RWPE2 (cell line): Measurements from ENCODE around the gene DGLUCY.
"Not testable (repeated sequence)": the region's sequence is repeated elsewhere in the genome, so short reads cannot be mapped to it uniquely, and the experiment has no call there.

Experiments used
- ATAC-seq: fragments of 200-7000 bp; cut with Tn5 transposase; 3 replicates; pipeline ENCODE4 v1.9.1; 2021; ENCODE audit warnings: low read depth
- DNase-seq: peaks from one replicate; pipeline ENCODE4 v3.0.0-alpha.2; 2020; ENCODE audit warnings: low spot score
- H3K27ac ChIP-seq: fragments of 450-650 bp; 2 replicates; pipeline ENCODE4 v1.5.1; 2017; ENCODE audit warnings: mild to moderate bottlenecking; ENCODE audit not compliant: poor library complexity, severe bottlenecking
- H3K27me3 ChIP-seq: fragments of 250-450 bp; sonication (Bioruptor Pico); 2 replicates; pipeline ENCODE4 v1.5.1; 2021; ENCODE audit warnings: mild to moderate bottlenecking, moderate library complexity; ENCODE audit not compliant: insufficient read depth, poor library complexity, severe bottlenecking
- H3K36me3 ChIP-seq: fragments of 250-450 bp; sonication (Bioruptor Pico); 2 replicates; pipeline ENCODE4 v1.5.1; 2020; ENCODE audit warnings: low read depth, mild to moderate bottlenecking, moderate library complexity
- H3K4me1 ChIP-seq: fragments of 250-450 bp; sonication (Bioruptor Pico); 2 replicates; pipeline ENCODE4 v1.5.1; 2021; ENCODE audit warnings: mild to moderate bottlenecking, moderate library complexity; ENCODE audit not compliant: insufficient read depth, poor library complexity, severe bottlenecking
- H3K4me3 ChIP-seq: fragments of 250-450 bp; sonication (Bioruptor Pico); 2 replicates; pipeline ENCODE4 v1.5.1; 2021; ENCODE audit warnings: mild to moderate bottlenecking, moderate library complexity; ENCODE audit not compliant: severe bottlenecking
- H3K9me3 ChIP-seq: fragments of 250-450 bp; sonication (Bioruptor Pico); 2 replicates; pipeline ENCODE4 v1.5.1; 2021; ENCODE audit warnings: mild to moderate bottlenecking, moderate library complexity; ENCODE audit not compliant: severe bottlenecking
- TF ChIP-seq, protein P1 (sequence below): fragments of 450-650 bp; IDR thresholded peaks from one replicate; pipeline ENCODE4 v1.5.1; 2017; ENCODE audit warnings: mild to moderate bottlenecking, moderate library complexity; ENCODE audit not compliant: poor library complexity, severe bottlenecking

The DGLUCY gene

GRCh38 chr14:91094772-91095171 lies 19.1 kb upstream of the DGLUCY start:
- Histone ChIP-seq H3K9me3 (no peaks in the 10 kb centered on the region), H3K4me3 (no peak overlapping the region), H3K4me1 (peaks cover 6% of the 10 kb centered on the region), H3K36me3 (no peaks in the 10 kb centered on the region), H3K27ac (no peak overlapping the region), H3K27me3 (no peaks in the 10 kb centered on the region)
- TF ChIP-seq, protein P1, sequence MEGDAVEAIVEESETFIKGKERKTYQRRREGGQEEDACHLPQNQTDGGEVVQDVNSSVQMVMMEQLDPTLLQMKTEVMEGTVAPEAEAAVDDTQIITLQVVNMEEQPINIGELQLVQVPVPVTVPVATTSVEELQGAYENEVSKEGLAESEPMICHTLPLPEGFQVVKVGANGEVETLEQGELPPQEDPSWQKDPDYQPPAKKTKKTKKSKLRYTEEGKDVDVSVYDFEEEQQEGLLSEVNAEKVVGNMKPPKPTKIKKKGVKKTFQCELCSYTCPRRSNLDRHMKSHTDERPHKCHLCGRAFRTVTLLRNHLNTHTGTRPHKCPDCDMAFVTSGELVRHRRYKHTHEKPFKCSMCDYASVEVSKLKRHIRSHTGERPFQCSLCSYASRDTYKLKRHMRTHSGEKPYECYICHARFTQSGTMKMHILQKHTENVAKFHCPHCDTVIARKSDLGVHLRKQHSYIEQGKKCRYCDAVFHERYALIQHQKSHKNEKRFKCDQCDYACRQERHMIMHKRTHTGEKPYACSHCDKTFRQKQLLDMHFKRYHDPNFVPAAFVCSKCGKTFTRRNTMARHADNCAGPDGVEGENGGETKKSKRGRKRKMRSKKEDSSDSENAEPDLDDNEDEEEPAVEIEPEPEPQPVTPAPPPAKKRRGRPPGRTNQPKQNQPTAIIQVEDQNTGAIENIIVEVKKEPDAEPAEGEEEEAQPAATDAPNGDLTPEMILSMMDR = no peak
- DNase-seq = no peak
- ATAC-seq = no peak

DNA sequence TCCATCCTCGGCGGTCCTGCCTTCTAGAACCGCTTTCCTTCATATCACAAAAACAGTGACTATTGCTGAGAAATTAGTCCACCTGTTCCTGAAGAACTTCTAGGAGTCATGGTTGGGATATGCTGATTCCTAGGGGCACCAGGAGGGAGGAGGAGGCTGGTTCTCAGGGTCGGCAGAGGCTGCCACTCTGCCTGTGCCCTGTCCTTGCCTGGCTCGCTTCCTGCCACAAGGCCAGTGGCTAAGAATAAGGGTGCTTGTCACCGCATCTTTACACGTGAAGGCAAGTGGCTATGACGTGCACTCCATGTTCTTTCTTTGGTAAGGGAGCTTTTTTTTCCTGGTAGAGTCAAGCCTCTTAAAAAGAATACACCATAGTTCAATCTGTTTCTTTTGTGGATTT lies 18.7 kb upstream of the DGLUCY start:
- TF ChIP-seq, protein P1 = no peak
- no peak overlapping the region for H3K27ac ChIP-seq
- no peaks in the 10 kb centered on the region for H3K9me3 ChIP-seq
- ATAC-seq (no peak), DNase-seq (no peak)
- no peaks in the 10 kb centered on the region for H3K27me3 ChIP-seq
- H3K36me3 ChIP-seq = no peaks in the 10 kb centered on the region
- H3K4me1 ChIP-seq = peaks cover 6% of the 10 kb centered on the region
- H3K4me3 ChIP-seq = no peak overlapping the region

DNA sequence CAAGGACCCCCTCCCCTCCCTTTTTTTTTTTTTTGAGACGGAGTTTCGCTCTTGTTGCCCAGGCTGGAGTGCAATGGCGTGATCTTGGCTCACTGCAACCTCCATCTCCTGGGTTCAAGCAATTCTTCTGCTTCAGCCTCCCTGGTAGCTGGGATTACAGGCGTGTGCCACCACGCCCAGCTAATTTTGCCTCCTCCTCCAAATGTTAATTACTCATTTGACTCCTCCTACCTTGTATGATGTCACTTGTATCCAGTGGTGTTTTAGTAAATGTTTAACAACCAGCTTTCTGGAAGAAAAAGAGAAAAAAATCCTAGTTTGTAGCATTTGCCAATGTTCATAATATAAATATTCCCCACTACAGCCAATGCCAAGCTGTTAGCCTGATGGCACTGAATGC lies 16.2 kb upstream of the DGLUCY start:
- DNase-seq, H3K27me3 ChIP-seq, H3K27ac ChIP-seq, ATAC-seq, H3K4me3 ChIP-seq, H3K36me3 ChIP-seq, H3K9me3 ChIP-seq, H3K4me1 ChIP-seq: not testable (repeated sequence)

DNA sequence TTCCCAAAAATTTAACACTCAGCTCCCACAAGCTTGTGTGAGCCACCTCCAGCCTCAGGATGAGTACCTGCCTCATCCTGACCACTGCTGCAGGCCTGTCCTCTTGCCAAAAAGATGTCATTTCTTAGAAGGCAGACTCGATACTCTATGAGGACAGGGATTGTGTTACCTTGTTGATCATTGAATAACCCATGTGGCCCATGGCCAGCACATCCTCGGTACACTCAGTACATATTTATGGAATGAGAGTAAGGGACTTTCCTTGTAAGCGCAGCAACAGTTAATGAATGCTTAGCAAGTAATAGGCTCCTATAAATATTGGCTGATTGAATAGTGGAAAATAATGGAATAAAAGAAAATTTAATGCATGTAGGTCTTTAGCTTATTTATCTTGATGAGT lies 15.3 kb upstream of the DGLUCY start:
- Histone ChIP-seq H3K9me3 (no peaks in the 10 kb centered on the region), H3K36me3 (no peaks in the 10 kb centered on the region), H3K4me1 (peaks cover 6% of the 10 kb centered on the region), H3K27ac (no peak overlapping the region), H3K27me3 (no peaks in the 10 kb centered on the region), H3K4me3 (no peak overlapping the region)
- ATAC-seq (no peak), DNase-seq (no peak)
- TF ChIP-seq, protein P1 = no peak

- Histone ChIP-seq H3K4me3 (no peak overlapping the region), H3K27me3 (no peaks in the 10 kb centered on the region)
- TF ChIP-seq, protein P1 = no peak
These were observed 13.8 kb upstream of the DGLUCY start for GRCh38 chr14:91100102-91100501.

More at GRCh38 chr14:91100102-91100501, 13.8 kb upstream of the DGLUCY start:
- no peaks in the 10 kb centered on the region for H3K36me3 ChIP-seq
- H3K9me3 ChIP-seq = no peaks in the 10 kb centered on the region
- DNase-seq (no peak), ATAC-seq (no peak)
- peaks cover 6% of the 10 kb centered on the region for H3K4me1 ChIP-seq
- H3K27ac ChIP-seq = no peak overlapping the region
